COLO668 (cell line): ENCODE results near the gene MAP1LC3B2.
A peak's percentile ranks its signal among the peaks of the same experiment; 100 is the strongest.
"Not testable (repeated sequence)": the region's sequence is repeated elsewhere in the genome, so short reads cannot be mapped to it uniquely, and the experiment has no call there.

Source experiments
- DNase-seq: peaks from one replicate; lab custom pipeline; 2025; ENCODE audit not compliant: unreplicated experiment; lab: John Stamatoyannopoulos, UW

MAP1LC3B2 gene

DNA sequence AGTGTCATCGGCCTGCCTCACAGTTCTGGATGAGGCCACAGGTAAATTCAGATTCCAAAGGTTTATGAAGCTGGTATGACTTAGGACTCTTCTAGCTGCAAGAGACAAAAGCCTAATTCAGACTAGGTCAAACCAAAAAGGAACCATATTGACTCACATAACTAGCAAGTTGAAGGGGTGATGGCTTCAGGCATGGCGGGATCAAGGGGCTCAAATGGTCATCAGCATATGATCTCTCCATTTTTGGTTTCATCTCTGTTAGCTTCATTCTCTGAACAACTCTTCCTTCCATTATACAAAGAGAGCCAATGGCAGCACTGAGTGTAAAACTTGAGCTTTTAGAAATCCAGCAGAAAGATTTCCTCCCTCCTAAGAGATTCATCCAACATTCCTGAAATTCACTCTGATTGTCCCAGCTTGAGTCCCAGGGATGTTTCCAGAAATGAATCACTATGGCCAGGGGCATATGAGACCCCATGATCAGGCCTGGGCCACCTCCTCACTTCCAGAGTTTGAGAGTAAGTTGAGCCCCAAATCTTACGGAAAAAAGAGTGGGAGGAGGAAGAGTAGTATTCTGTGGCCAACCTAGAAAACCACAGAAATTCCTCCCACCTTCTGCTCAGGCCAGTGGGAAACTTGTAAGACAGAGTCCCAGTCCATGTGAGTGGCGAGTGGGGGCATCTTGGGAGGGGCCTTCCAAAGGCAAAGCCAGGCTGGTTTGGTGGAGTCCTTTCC, 2.0 kb upstream of the MAP1LC3B2 start:
- DNase-seq: no peak

DNA sequence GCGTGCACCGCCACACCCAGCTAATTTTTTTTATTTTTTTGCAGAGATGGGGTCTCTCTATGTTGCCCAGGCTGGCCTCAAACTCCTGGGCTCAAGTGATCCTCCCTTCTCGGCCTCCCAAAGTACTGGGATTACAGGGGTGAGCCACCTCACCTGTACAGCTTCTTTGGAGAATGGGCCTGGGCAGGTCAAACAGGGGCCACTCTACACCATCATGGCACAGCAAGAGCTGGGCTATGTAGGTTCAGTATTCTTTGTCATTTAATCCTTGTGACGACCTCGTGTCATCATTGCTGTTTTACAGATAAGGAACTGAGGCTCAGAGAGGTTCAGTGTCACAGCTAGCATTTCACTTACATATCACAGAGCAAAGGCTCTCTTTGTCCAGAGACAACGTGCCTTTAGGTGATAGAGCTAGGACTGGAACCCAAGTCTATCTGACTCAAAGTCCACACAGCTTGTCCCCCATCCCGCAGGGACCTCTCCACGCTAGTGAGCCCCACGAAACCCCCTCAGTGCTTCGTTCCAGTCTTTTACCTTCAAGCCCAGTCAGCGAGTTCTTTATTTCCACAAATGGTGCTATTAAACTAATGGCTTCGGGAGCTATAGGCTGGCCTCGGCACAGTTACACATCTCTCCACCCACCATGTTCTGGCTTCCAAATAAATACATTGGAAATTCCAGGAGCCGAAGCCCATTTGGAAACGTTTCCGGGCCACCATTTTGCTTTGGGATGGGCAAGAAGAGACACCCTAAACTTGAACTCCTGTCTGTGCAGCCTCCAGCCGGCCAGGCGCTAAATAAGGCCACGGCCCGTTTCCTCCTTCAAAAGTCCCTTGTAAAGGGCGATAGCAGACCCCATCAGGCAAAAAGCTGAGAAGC, 660 bp upstream of the MAP1LC3B2 start:
- DNase-seq: no peak

DNA sequence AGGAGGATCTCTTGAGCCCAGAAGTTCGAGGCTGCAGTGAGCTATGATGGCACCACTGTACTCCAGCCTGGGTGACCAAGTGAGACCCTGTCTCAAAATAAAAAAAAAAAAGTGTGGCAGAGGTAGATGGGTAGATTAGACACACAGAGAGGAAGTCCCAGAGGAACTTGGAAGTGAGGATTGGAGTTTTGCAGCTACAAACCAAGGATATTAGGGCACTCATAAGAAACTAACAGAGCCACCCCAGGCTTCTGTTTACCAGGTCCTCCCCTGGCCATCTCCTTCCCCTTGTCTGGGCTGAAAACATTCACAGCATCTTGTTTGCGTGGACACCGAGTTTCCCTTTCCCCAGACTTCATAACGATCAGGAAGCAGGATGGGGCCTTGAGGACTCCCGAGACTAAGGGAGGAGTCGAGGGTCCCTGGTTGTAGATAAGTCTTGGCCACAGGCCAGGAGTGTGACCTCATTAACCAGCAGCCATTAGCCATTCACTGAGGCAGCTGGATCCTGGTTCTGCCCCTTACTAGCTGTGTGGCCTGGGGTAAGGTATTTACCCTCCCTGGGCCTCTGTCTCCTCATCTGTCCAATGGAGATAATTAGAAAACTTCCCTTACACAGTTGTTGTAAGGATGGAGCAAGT, 2.1 kb downstream of the MAP1LC3B2 start:
- DNase-seq: no peak

DNA sequence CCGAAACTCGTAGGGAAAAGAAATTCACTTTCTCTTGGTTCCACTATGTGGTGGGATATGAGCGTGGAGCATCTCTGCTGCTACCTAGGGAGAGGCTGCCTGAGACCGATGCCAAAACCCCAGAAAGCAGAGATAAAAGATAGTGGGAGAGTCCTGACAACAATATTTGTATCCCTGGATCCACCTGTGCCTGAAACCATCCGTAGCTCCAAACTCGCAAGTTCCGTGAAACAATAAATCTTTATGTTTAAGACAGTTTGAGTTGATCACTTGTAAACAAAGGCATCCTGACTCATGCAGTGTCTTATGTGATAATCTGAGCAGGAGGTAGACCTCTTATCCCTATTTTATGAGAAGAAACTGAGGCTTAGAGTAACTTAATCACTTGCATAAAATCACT, 2.9 kb downstream of the MAP1LC3B2 start:
- DNase-seq: no peak

DNA sequence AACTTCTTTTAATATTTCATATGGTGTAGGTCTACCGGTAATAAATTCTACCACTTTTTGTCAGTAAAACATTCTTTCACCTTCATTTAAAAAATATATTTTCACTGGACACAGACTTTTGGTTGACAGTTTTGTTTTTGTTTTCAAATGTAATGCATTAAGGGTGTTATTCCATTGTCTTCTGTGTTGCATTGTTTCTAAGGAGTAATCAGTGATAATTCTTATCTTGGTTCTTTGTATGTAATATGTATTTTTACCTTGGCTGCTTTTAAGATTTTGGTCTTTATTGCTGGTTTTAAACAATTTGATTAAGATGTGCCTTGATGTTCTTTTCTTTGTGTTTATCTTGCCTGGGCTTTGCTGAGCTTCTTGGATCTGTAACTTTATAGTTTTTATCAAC, 4.1 kb downstream of the MAP1LC3B2 start:
- no peak for DNase-seq

DNA sequence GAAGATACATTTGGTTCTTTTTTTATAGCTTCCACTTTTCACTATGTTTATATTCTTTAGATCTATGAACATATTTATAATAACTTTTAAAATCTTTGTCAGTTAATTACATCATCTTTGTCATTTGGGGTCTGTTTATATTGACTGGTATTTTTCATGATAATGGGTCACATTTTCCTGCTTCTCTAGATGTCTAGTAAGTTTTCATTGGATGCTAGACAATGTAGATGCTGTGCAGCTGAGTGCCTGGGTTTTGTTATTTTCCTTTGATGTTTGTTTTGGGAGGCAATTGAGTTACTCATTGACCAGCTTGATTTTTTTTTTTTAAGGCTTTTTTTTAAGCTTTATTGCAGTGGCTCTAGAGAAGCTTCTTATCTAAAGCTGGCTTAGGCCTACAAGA, 4.9 kb downstream of the MAP1LC3B2 start:
- no peak for DNase-seq

DNA sequence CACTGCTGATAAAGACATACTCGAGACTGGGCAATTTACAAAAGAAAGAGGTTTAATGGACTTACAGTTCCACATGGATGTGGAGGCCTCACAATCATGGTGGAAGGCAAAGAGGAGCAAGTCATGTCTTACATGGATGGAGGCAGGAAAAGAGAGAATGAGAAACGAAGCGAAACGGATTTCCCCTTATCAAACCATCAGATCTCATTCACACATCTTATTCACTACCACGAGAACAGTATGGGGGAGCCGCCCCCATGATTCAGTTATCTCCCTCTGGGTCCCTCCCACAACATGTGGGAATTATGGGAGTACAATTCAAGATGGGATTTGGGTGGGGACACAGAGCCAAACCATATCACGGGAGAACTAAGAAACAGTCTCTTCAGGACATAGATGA, 6.0 kb downstream of the MAP1LC3B2 start:
- DNase-seq: not testable (repeated sequence)

DNA sequence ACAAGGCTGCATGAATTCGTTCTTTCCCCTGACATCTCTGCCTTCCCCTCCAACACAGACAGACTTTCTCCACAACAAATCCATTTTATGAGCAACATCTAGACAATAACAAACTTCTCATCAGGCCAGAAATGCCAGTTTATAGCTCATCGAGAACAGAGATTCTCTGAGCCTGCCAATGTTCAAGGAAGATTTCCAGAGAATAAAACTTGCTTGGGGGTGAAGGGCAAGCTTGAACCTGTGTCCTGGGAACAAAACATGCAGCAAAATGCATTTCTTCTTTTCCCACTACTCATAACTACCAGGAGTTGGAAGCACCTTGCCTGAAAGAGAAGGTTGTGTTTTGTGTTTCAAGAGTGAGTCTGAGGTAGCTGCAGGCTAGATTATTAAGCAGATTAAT, 6.8 kb downstream of the MAP1LC3B2 start:
- DNase-seq: no peak

DNA sequence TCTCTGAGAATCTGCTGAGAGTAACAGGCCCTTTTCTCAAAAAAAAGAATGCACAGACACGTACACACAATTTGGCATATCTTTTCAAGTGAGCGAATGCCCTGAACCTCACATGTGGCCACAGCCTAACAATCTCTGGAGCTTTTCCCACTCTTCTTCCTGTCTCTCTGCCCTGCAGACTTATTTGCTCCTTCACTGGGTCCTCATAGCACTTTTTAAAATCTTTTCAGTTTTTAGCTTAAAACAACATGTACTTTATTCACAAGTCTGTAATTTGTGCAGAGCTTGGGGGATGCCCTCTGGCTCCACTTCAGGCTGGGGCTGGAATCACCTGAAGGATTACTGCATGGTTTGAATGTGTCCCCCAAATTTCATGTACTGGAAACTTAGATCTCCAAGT, 9.0 kb downstream of the MAP1LC3B2 start:
- no peak for DNase-seq

DNA sequence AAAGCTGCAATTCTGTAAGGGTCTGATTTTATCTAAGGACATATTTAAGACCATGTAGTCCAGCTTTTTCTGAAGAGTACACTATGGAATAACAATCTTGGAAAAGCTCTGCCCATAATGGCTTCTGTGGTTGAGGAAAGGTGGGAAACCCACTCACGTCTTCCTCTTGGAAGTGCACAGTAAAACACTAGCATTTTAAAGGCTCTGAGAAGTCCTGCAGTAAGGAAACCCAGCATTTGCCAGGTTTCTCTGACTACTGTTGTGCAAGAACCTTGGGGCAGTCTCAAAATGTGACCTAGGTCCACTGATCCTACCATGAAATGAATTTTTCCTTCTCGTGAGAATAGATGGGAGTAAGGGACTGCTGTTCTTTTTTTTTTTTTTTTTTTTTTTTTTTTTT, 11.9 kb downstream of the MAP1LC3B2 start:
- DNase-seq: no peak

DNA sequence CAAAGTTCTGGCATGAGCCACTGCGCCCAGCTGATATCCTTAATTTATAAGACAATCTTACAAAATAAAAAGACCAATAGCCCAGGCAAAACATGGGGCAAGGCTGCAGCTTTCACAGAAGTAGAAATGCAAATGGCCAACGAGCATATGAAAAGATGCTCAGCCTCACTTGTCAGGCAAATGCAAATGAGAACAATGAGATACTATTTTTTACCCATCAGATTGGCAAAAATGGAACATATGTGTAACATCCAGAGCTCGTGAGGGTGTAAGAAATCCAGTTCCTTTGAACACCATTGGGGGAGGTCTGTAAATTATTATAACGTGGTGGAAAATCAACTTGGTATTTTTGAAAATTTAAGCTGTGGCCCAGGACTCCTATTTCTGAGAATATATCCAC, 14.6 kb downstream of the MAP1LC3B2 start:
- DNase-seq: no peak

DNA sequence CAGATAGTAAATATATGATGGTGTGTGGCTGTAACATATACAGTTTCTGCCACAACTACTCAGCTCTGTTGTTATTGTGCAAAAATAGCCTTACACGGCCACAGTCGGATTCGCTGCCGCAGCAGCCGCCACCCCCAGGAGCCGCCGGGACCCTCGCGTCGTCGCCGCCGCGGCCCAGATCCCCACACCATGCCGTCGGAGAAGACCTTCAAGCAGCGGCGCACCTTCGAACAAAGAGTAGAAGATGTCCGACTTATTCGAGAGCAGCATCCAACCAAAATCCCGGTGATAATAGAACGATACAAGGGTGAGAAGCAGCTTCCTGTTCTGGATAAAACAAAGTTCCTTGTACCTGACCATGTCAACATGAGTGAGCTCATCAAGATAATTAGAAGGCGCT, 16.6 kb downstream of the MAP1LC3B2 start:
- DNase-seq: not testable (repeated sequence)

DNA sequence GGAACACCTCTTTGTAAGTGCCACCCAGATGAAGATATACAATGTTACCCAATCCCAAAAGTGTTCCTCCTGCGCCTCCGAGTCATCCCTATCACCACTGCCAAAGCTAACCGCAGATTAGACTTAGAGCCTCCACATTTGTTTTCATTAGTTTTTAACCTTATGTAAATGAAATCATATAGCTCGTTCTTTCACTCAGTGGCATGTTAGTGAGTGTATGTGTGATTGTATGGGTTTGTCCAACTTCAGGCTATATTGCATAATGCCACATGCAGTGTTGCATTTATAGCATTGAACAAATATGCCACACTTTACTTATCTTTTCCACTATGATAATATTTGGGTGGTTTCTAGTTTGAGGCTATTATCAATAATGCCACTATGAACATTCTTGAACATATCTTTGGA, 18.0 kb downstream of the MAP1LC3B2 start:
- DNase-seq: no peak

DNA sequence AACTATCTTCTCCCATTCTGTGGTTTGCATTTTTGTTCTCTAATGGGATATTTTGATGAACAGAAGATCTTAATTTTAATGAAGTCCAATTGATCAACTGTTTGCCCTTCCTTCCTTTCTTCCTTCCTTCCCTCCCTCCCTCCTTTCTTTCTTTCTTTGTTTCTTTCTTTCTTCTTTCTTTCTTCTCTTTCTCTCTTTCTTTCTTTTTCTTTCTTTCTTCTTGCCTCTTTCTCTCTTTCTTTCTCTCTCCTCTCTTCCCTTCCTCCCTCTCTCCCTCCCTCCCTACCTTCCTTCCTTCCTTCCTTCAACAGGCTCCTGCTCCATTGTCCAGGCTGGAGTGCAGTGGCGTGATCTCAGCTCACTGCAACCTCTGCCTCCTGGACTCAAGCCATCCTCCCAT, 18.9 kb downstream of the MAP1LC3B2 start:
- no peak for DNase-seq

DNA sequence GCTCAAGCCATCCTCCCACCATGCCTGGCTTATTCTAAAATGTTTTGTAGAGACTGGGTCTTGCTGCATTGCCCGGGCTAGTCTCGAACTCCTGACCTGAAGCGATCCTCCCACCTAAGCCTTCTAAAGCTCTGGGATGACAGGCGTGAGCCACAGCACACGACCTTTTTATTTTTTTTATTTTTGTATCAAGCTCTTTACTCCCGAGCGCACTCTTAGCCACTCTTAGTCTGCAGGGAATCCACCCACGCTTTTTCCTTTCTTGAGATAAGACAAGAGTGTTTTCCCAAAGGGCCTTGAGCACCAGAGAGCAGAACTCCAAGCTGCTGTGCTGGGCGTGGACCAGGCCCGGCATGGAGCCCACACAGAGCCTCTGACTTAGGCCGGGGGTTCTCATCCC, 23.4 kb downstream of the MAP1LC3B2 start:
- no peak for DNase-seq

DNA sequence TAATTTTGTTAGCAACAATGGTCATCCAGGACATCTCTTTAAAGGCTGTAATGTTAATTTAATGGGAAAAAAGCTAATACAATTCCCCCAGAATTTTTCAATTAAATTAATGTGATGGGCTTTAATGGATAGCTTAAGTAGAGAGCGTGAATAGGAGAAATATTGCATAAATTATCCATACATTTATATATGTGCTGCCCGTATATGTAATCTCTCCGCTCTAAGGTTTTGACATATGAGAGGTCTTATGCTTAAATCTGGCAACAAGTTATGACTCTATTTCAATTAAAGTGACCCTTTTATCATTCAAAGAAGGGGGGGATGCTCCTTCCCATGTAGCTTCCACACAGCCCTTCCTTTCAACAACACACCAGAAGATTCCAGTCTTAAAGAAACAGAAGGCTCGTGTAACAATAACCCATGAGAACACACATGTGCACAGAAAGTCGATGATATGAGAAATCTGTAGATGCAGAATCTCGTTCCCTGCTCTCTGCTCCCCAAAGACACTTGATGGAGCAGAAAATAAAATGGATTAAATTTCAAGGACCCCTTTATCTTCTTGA, 24.0 kb downstream of the MAP1LC3B2 start:
- DNase-seq: no peak

DNA sequence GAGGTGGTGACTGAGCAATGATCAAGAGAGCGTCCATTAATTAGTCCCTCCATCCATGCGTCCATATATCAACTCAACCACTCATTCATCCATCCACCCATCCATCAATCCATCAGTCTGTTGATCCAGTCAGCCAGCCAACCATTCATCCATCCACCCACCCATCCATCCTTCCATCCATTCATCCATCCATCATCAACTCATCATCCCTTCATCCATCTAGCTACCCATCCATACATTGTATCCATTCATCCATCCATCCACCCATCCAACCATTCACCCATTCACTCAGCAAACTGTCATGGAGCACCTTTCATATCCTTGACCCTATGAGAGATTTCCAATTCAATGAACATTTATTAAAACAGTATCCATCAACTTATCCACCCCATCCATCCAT, 28.1 kb downstream of the MAP1LC3B2 start:
- no peak for DNase-seq

DNA sequence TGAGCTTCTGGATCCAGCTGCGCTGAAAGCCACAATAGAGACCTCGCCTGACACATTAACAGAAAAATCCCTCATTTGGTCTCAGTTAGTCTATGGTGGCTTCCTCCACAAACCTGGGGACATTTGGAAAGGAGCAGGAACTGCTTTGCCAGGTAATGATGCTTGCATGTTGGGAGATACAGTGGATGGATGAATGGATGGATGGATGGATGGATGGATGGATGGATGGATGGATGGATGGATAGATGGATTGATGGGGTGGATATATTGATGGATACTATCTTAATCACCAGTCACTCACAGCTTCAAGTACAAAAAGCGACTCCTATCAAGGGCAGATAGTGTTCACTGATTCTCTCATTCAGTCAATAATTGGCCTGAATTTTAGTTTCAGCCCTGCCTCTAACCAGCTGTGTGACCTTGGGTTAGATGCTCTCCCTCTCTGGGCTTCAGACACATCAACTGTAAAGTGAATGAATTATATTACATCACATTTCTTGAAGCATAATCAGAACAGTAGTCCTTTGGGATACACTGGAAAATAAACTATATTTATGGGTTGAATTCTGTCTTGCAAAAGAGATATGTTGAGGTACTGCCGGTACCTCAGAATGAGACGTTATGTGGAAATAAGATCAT, 29.3 kb downstream of the MAP1LC3B2 start:
- DNase-seq: no peak

DNA sequence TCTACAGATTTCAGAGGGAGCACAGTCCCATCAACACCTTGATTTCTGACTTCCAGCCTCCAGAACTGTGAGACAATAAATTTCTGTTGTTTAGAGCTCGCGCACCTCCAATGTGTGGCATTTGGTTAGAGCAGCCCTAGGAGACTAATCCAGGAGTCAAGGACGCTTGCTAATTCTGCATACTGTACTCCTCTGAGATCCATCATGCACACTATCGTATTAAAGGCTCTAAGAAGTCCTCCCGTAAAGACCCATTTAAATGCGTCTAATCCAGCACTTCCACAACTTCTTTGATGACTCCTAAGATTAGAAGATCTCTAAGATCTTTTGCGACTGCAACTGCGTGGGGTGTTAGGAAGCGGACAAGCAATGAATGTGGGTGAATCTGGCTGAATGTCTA, 30.4 kb downstream of the MAP1LC3B2 start:
- no peak for DNase-seq

DNA sequence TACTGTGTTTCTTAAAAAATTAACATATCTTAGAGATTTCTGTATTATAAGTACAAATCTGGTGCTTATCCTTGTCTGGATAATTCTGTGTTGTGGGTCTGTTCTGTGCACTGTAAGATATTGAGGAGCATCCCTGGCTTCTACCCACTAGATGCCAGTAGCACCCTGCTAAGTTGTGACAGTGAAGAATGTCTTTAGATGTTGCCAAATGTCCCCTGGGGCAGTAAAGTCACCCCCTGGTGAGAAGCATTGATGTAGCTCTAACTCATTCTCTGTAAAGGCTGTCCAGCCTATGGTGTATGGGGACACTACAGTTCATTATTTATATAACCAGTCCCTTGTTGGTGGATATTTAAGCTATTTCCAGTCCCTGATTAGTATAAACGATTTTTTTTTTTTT, 31.4 kb downstream of the MAP1LC3B2 start:
- peak; percentile 31 for DNase-seq
